Inflammatory macrophage treated with lipopolysaccharide for 4 hours (primary cell): ENCODE data around the gene ACVR1.

Experiments
- DNase-seq: peaks from one replicate; pipeline ENCODE4 v3.0.0-alpha.2; 2020

The ACVR1 gene

DNA sequence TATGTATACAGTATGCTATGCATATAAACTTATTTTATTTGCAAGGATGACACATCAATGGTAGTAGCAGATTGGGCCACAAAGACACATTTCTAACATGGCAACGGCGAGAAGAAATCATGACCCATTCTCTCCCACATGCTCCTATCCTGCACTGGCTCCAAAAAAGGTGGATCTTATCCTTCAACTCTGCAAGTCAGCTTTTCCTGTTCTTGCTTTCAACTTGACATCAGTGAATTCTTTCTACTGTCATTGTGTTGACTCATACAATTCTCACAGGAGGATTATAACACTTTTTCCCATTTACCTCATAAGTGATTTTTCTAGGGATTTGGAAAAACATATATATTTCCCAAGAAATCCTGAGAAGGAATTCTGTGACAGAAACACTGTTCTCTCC lies 53.1 kb downstream of the ACVR1 start:
- DNase-seq, result no peak

GRCh38 chr2:157822533-157822932 lies 53.6 kb downstream of the ACVR1 start:
- no peak for DNase-seq

DNA sequence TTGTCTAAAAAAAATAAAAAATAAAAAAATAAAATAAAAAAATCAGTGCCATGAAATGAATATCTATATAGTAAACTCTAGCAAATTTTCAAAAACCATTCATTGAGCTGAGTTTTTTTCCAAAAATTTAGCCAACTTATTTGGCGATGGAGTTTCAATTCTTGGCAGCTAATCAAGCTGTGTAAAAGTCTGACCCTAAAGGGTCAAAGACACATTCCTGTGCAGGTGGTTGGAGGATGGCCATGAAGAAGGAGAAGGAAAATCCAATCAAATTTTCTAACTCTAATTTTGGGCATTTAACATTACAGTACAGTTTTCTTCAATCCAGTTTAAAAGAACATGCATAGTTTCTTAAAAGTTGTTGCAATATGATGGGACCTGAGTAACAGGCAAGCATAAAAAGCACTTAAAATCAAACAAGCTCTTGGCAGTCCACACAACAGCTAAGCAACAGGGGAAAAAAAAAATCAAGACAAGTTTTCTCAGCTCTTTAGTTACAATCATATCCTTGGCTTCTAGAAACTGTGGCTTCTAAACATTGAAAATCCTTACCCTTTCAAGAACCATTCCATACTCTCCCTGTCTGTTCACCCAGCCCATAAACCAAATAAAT lies 54.5 kb downstream of the ACVR1 start:
- no peak for DNase-seq

GRCh38 chr2:157820193-157820592 lies 55.9 kb downstream of the ACVR1 start:
- no peak for DNase-seq

DNA sequence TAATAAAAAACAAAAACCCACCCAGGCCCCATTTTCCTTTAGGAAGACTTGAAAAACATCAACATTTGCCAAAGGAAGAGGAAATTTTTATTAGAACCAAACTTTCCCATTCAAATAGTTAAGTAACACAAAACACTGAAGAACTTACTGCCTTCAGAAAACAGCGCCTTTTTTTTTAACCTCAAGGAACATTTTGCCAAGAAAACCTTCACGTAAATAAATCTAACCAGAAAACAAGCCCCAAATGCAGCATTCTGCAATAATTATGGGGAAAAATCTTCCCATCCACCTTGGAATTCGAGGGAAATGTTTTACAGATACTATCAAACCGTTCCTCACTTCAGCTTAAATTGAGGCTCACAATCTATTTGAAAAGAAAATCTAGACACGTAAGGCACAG lies 56.4 kb downstream of the ACVR1 start:
- DNase-seq, result no peak

GRCh38 chr2:157818227-157818626 lies 57.9 kb downstream of the ACVR1 start:
- DNase-seq, result no peak

- DNase-seq, result no peak
These were observed 60.7 kb downstream of the ACVR1 start for GRCh38 chr2:157815421-157815820.

- no peak for DNase-seq
These were observed 62.7 kb downstream of the ACVR1 start for GRCh38 chr2:157813467-157813866.

- no peak for DNase-seq
These were observed 66.1 kb downstream of the ACVR1 start for GRCh38 chr2:157810037-157810436.

GRCh38 chr2:157809212-157809611 lies 66.9 kb downstream of the ACVR1 start:
- no peak for DNase-seq

DNA sequence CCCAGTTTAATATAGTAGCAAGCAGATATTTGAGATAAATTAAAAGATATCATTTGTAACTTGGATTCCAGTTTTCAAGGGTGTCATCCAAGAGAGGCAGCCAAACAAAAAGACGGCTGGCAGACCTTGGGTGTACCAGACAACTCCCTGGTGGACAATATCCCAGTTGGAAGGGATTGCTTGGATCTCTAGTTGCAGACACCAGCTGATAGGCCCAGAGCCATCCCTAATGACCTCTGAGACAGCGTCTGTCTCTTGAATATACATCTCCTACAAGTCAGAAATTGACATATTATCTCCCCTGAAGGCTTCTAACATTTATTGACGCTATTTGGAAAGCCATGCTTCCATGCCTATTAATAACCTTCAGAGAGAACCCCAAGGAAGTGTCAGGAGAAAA lies 67.7 kb downstream of the ACVR1 start:
- no peak for DNase-seq

DNA sequence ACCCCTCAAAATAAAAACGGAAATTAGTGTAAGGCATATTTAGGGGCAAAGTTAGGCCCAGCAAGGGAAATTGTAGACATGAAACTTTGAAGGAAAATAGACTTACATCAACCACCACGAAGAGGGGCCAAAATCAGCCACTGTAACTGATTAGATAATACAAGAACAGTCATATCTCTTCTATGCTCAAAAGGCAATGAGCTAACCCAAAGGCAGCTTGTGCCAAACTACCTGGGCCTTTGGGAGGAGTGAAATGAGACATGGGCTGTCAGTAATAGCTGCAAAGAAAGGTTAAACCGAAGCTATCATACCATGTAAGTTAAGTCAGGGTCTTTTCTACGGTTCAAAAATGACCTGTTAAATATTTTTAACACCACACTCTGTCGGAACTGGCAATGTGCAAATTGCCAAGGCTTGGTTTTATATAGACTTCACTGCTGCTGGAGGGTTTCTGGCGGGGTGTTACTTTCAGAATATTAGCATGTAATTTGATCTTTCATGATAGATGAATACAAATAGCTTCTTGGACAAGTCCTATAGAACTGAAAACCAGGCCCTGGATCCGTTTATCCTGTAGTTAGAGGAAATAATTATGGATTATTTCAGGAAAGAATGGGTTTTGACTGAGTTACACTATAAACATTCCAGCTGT lies 69.6 kb downstream of the ACVR1 start:
- no peak for DNase-seq

GRCh38 chr2:157805519-157805918 lies 70.6 kb downstream of the ACVR1 start:
- no peak for DNase-seq

GRCh38 chr2:157804355-157804754 lies 71.8 kb downstream of the ACVR1 start:
- no peak for DNase-seq

DNA sequence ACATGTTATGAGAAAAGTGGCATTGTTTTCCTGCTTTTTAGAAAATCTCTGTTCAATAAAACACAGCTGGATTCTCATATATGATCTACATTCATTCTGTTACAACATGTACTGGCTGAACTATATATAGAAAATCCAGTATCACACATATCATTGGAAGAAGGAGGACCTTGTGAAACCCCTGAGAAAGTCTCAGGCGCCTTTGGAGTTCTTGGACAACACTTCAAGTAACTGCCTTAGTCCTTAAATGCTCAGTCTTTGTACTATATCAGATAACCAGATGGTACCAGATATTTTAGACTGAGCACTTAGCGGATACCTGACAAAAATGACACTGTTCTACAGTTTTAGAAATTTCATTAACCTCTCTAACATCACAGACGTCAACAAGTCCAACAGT lies 72.2 kb downstream of the ACVR1 start:
- DNase-seq, result no peak

- no peak for DNase-seq
These were observed 72.7 kb downstream of the ACVR1 start for GRCh38 chr2:157803476-157803875.

GRCh38 chr2:157800838-157801495 lies 75.2 kb downstream of the ACVR1 start:
- no peak for DNase-seq

DNA sequence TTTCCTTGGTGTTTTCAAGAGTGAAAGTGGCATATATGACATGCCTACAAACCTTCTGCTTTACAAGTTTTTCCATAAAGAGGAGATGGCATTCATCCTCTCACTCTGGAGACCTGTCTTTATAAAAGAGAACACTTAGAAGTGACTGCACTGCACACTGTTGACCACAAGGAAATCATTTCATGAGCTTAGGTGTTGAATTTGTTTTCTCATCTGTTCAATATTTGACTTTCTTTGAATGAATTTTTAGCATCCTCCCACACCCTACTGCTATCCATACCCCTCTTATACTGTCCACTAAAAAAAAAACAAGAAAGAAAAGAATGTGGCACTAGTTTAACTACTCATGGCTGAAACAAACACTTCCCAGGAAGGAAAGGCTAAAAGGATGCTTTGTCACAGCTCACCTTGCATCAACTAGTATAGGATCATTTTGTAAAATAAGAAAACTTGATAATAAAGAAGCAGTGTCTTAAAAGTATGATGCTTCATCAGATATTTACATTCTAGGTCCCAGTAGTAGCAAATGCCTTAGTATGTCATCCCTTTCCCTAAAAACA lies 83.0 kb downstream of the ACVR1 start:
- no peak for DNase-seq

DNA sequence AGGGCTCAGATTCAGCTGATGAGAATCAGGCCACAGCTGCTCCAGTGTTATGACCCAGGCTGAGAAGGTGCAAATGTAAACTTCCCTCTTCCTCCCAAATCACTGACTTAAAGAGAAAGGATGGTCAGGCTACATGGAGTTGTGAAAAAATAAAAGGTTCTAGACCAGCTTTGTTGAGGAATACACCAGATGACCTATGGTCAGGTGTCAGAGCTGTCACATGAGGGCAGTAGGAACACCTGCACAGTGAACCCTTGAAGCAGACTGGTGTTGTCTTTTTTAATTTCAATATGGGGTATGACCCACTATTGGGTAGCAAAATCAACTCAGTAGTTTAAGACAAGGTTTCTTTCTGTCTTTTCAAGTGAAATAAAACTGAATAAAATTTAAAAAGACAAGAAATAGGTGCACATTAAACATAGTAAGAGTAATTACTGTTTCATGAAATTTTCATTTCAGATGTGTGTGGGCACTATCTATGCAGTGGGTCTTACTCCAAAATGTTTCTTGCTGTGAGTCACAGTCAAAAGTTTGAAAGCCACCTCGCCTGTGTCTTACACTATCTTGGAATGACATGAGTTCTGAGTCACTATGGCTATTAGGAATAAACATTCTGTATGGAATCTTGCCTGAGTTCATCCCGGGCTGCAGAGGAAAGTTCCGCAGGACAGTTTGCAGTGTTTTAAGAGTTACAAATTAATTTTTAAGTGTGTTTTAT lies 83.6 kb downstream of the ACVR1 start:
- no peak for DNase-seq

DNA sequence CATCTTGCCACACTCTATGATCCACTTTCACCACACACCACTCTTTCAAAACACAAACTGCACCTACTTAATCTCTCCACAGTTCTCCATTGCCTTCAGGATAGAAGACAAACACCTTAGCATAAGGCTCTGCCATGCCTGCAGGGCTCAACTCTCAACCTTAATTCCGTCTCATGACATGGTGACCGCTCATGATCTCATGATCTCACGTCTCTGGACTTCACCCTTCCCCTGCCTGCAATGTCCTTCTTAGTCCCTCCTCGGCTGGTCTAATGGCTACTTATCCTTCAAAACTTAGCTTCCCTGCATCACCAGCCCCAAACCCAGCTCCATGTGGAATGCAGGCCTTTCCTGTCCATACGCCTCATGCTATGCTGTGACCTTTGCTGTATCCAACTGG lies 85.3 kb downstream of the ACVR1 start:
- no peak for DNase-seq

GRCh38 chr2:157789933-157790511 lies 86.1 kb downstream of the ACVR1 start:
- no peak for DNase-seq

GRCh38 chr2:157789256-157789655 lies 86.9 kb downstream of the ACVR1 start:
- DNase-seq, result no peak

GRCh38 chr2:157788201-157788600 lies 87.9 kb downstream of the ACVR1 start:
- DNase-seq, result no peak
